GM10266 (cell line): ENCODE measurements around the gene USP48.

ENCODE experiments used
- DNase-seq: peaks from one replicate; pipeline ENCODE4 v3.0.0; 2012; ENCODE audit errors: extremely low spot score
- CTCF ChIP-seq: IDR thresholded peaks from 2 replicates; pipeline ENCODE4 v1.5.1; 2012; ENCODE audit warnings: mild to moderate bottlenecking, low read depth; ENCODE audit not compliant: control insufficient read depth, insufficient read depth; ENCODE audit errors: missing control alignments

Gene USP48

GRCh38 chr1:21702780-21703179, 80.2 kb downstream of the USP48 start:
- DNase-seq, result no peak
- TF ChIP-seq CTCF, result no peak

- no peak for DNase-seq
Observed at GRCh38 chr1:21701401-21701800, 81.5 kb downstream of the USP48 start.

GRCh38 chr1:21700094-21700493, 82.9 kb downstream of the USP48 start:
- TF ChIP-seq CTCF, result no peak
- DNase-seq, result no peak

More at GRCh38 chr1:21701401-21701800, 81.5 kb downstream of the USP48 start:
- TF ChIP-seq CTCF, result no peak

DNA sequence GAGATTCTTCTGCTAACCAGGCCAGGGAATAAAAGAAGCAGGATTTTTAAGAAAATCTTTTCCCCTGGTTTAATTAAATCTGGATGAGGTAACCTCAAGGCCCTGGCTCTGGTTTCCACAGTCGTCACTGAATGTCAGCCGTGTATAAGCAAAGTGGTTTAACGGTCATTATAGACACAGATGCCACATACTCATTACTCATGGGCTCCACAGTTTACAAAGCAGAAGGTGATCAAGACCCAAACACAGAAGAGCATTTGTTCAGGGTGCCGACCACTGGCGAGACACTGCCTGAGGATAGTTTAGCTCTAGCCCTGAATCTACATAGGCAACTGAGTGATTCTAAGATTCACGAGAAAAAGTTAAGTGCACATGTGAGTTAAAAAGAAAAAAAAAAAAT, 86.0 kb downstream of the USP48 start:
- TF ChIP-seq CTCF, result no peak
- no peak for DNase-seq

DNA sequence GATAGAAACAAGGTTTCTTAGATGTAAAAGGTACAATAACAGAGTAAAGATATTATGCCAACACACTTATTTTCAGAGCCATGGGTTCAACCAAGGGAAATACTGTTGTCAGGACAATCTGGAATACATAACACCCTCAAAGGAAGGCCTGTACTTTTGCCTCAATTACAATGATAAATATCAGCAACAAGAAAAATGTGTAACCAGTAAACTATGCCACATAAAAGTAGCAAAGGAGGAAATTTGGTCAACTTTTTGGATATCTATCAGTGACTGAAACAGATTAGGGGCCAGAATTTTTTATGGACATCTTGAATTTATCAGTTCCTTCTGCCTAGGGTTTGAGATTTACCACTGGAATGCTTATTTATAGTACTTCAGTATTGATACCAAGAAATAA, 89.2 kb downstream of the USP48 start:
- DNase-seq, result no peak
- TF ChIP-seq CTCF, result no peak

- no peak for DNase-seq
- no peak for TF ChIP-seq CTCF
Observed at GRCh38 chr1:21691739-21692138, 91.2 kb downstream of the USP48 start.

DNA sequence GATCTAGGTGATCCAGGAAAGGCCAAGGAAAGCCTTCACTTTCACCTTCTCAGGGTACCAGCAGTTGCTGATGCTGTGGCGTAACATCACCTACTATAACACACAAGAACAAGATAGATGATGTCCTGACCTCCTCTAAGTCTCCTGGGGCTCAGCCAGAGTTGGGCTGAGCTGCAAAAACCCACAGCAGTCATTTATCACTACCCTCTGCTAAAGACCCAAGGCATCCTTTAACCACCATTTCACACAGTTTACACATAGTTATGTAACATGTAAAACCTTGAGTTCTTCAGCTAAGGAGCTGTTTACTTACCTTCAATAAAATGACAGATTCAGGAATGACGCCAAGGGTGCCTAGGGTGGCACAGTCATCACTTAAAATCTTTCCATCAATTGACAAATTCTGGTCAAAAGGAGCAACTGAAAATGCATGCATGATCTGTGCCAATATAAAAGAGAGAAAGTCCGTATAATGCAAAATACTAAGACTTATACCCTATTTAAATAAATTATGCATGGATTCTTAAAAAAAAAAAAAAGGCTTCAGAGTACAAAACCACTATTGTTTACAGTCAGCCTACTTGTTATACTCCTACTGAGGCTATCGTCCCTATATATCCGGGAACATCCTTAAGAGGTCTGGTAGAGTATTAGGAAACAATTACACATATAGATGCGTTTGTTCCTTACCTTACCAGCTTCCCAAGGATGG, 93.1 kb downstream of the USP48 start:
- TF ChIP-seq CTCF, result no peak
- no peak for DNase-seq
